Measurements from ENCODE around the gene BTAF1.

BTAF1 gene

GRCh38 chr10:92052741-92053140 is 129.2 kb downstream of the BTAF1 start:
- DNase-seq (ENCODE audit: low spot score), result no peak

GRCh38 chr10:92054807-92055206 is 131.2 kb downstream of the BTAF1 start:
- no peak for DNase-seq (ENCODE audit: low spot score)

GRCh38 chr10:92062273-92062672 is 138.7 kb downstream of the BTAF1 start:
- DNase-seq (ENCODE audit: low spot score), result no peak

- no peak for DNase-seq (ENCODE audit: low spot score)
These were observed 140.9 kb downstream of the BTAF1 start for GRCh38 chr10:92064506-92064905.

GRCh38 chr10:92066386-92066785 is 142.8 kb downstream of the BTAF1 start:
- DNase-seq (ENCODE audit: low spot score), result no peak

GRCh38 chr10:92068900-92069299 is 145.3 kb downstream of the BTAF1 start:
- no peak for DNase-seq (ENCODE audit: low spot score)

- DNase-seq (ENCODE audit: low spot score), result peak; percentile 14
These were observed 150.7 kb downstream of the BTAF1 start for GRCh38 chr10:92074126-92074887.

- no peak for DNase-seq (ENCODE audit: low spot score)
These were observed 152.3 kb downstream of the BTAF1 start for GRCh38 chr10:92075829-92076228.

GRCh38 chr10:92076722-92077121 is 153.2 kb downstream of the BTAF1 start:
- DNase-seq (ENCODE audit: low spot score), result no peak

- no peak for DNase-seq (ENCODE audit: low spot score)
These were observed 155.4 kb downstream of the BTAF1 start for GRCh38 chr10:92079003-92079402.
